Muscle of leg (tissue), 11 donors: Measurements from ENCODE around the gene IL17REL. TPM values are rescaled to one million over a fixed set of nuclear protein-coding genes. Genes with fewer than 3 reads are reported as not detected.

Experiments
- DNase-seq: peaks from one replicate; pipeline ENCODE4 v3.0.0; 2013
- H3K27ac ChIP-seq: one replicate; pipeline ENCODE4 v1.5.1; 2013; ENCODE audit warnings: mild to moderate bottlenecking, low read length, control low read depth
- H3K27me3 ChIP-seq: one replicate; pipeline ENCODE4 v1.6.1; 2013; ENCODE audit warnings: low read length; ENCODE audit not compliant: control insufficient read depth, insufficient read depth
- H3K36me3 ChIP-seq: one replicate; pipeline ENCODE4 v1.6.1; 2013; ENCODE audit warnings: low read length; ENCODE audit not compliant: control insufficient read depth, insufficient read depth
- H3K4me1 ChIP-seq: one replicate; pipeline ENCODE4 v1.6.1; 2013; ENCODE audit warnings: low read length; ENCODE audit not compliant: control insufficient read depth, insufficient read depth
- H3K4me3 ChIP-seq: one replicate; pipeline ENCODE4 v1.5.1; 2013; ENCODE audit warnings: low read length, control low read depth
- H3K9me3 ChIP-seq: replicated peaks from 2 replicates; pipeline ENCODE4 v1.6.1; 2013; ENCODE audit warnings: low read depth, low read length; ENCODE audit not compliant: control insufficient read depth
- WGBS: methylation state at CpG from one replicate; pipeline ENCODE4 v1.1.5; 2013; ENCODE audit warnings: missing lambda C conversion rate; ENCODE audit not compliant: insufficient coverage; 5-methylcytosine and 5-hydroxymethylcytosine counted together
- polyA plus RNA-seq, 8 donors: library from polyadenylated mRNA; unstranded; fragments of 120-200 nt; gene quantifications; one replicate each; pipeline versions ENCODE4 v1.2.1 to v1.2.3, GENCODE V29; 2013; ENCODE audit warnings: inconsistent platforms in 1 of 8, low replicate concordance in 1 of 8; ENCODE audit not compliant: insufficient read length in 8 of 8, insufficient read depth in 1 of 8
- total RNA-seq: library from RNA; stranded (reverse); fragments of 120-200 nt; gene quantifications from one replicate; pipeline ENCODE4 v1.2.4, GENCODE V29; 2013

Gene IL17REL
- total and polyA plus RNA-seq, 9 donors = 0.05 TPM; not detected in 8

DNA sequence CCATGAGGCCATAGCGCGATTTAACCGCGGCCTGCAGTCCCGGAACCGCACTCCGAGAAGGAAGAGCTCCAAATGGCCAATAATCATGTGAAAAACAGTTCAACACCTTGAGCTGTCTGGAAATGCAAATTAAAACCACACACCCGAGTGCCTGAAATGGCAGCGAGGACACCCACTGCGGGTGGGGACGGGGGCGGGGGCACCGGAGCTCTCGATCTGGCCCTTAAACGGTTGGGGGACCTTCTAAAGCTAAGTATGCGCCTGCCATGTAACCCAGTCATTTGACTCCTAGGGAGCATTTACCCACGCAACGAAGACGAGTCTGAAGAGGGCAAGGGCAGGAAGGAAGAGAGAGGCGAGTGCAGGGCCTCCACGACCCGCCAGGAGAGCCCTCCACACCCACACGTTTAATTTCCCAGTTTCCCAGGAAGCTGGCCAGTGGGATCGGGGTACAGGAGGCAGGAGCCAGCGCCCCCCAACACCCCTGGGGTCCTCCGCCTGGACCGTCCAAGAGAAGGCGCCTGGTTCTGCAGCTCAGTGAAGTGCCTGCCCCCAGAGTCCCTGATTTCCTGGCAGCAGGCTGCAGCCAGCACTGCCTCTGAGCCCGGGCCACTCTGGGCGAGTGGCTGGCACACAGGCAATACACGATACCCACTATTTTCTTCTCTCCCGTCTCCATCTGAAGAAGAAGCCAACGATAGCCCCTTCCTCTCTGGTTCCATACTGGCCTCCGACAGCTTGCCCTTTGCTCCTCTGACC is 43.8 kb upstream of the IL17REL start:
- peaks cover 9% of the 10 kb centered on the region for H3K9me3 ChIP-seq
- H3K27ac ChIP-seq = no peak overlapping the region
- peaks cover 45% of the 10 kb centered on the region for H3K27me3 ChIP-seq
- no peaks in the 10 kb centered on the region for H3K36me3 ChIP-seq
- no peak overlapping the region for H3K4me3 ChIP-seq
- WGBS = 72% methylated on average over 24 of the region's 34 CpGs
- DNase-seq = no peak
- H3K4me1 ChIP-seq = peaks cover 18% of the 10 kb centered on the region

DNA sequence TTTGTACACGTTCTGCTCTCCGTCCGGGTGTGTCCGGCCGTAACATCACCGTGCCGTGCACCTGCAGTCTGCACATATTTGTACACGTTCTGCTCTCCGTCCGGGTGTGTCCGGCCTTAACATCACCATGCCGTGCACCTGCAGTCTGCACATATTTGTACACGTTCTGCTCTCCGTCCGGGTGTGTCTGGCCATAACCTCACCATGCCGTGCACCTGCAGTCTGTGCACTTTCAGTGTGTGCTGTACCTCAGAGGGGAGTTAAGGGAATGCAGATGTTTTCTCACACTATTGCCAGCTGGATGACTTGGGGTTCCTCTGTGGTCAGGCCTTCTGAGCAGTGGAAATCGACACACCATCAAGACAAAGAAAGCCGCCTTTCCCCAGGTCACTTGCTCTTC is 41.3 kb upstream of the IL17REL start:
- no peak for DNase-seq
- Histone ChIP-seq H3K27me3 (peaks cover 22% of the 10 kb centered on the region), H3K36me3 (no peaks in the 10 kb centered on the region), H3K9me3 (peaks cover 9% of the 10 kb centered on the region), H3K27ac (no peak overlapping the region), H3K4me1 (peaks cover 7% of the 10 kb centered on the region), H3K4me3 (no peak overlapping the region)
- WGBS = 90% methylated on average over 13 of the region's 18 CpGs

DNA sequence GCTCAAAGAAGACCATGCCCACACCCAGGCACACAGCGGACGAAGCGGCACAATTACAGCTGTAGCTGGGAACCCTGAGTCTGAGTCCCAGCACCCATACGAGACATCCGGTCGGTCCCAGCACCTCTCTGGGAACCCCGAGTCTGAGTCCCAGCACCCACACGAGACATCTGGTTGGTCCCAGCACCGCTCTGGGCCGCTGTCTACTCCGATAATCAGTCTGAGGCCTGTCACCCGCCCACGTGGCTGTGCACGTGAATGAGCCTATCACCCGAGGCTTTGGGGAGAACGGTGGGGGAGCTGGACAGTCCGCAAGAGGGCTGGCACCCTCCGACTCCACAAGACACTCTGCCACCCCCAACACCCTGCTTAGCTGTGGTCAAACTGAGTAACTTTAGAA is 39.4 kb upstream of the IL17REL start:
- no peak for DNase-seq
- 91% methylated on average over 15 of the region's 18 CpGs for WGBS
- H3K4me3 ChIP-seq = no peak overlapping the region
- no peaks in the 10 kb centered on the region for H3K36me3 ChIP-seq
- peaks cover 7% of the 10 kb centered on the region for H3K27me3 ChIP-seq
- H3K4me1 ChIP-seq = peaks cover 10% of the 10 kb centered on the region
- no peak overlapping the region for H3K27ac ChIP-seq
- H3K9me3 ChIP-seq = peaks cover 9% of the 10 kb centered on the region

GRCh38 chr22:50049299-50050195 is 37.0 kb upstream of the IL17REL start:
- DNase-seq = no peak
- Histone ChIP-seq H3K27me3 (peaks cover 3% of the 10 kb centered on the region), H3K9me3 (peaks cover 9% of the 10 kb centered on the region), H3K36me3 (no peaks in the 10 kb centered on the region), H3K27ac (no peak overlapping the region), H3K4me3 (no peak overlapping the region), H3K4me1 (peaks cover 10% of the 10 kb centered on the region)
- WGBS = 76% methylated on average over 32 of the region's 36 CpGs

DNA sequence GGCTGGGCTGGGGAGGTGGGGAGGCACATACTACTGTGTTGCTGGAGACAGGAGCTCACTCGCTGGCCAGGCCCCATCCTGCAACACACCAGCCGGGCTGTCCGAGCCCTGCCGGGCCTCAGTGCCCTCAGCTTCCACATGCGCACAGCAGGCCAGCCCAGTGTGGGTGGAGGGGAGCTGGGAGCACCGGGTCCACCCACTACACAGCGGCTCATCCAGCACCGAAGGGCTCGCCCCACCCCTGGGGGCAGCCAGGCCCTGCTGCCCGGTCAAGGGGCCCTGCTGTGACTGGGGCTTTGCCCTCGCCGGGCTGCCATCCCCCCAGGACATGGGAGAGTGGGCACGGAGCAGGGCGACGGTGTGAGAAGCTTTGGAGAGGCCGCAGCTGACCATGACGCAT is 36.3 kb upstream of the IL17REL start:
- WGBS = 75% methylated on average over 15 of the region's 17 CpGs
- no peak for DNase-seq
- Histone ChIP-seq H3K9me3 (peaks cover 6% of the 10 kb centered on the region), H3K36me3 (no peaks in the 10 kb centered on the region), H3K27me3 (no peaks in the 10 kb centered on the region), H3K27ac (no peak overlapping the region), H3K4me3 (no peak overlapping the region), H3K4me1 (peaks cover 10% of the 10 kb centered on the region)

- peaks cover 10% of the 10 kb centered on the region for H3K4me1 ChIP-seq
- WGBS = 60% methylated on average over 3 of the region's 12 CpGs
- peak; percentile 63 for DNase-seq
- peaks cover 2% of the 10 kb centered on the region for H3K9me3 ChIP-seq
- H3K27ac ChIP-seq = peak overlapping the region; percentile 35
- H3K36me3 ChIP-seq = no peaks in the 10 kb centered on the region
- H3K4me3 ChIP-seq = no peak overlapping the region
- H3K27me3 ChIP-seq = no peaks in the 10 kb centered on the region
Observed at GRCh38 chr22:50048061-50048765, 35.6 kb upstream of the IL17REL start.

- H3K27ac ChIP-seq = no peak overlapping the region
- no peak overlapping the region for H3K4me3 ChIP-seq
- H3K9me3 ChIP-seq = no peaks in the 10 kb centered on the region
- no peaks in the 10 kb centered on the region for H3K27me3 ChIP-seq
- no peak for DNase-seq
- H3K36me3 ChIP-seq = no peaks in the 10 kb centered on the region
- peaks cover 10% of the 10 kb centered on the region for H3K4me1 ChIP-seq
- 83% methylated on average over 15 of the region's 16 CpGs for WGBS
Observed at GRCh38 chr22:50047346-50047745, 34.8 kb upstream of the IL17REL start.

DNA sequence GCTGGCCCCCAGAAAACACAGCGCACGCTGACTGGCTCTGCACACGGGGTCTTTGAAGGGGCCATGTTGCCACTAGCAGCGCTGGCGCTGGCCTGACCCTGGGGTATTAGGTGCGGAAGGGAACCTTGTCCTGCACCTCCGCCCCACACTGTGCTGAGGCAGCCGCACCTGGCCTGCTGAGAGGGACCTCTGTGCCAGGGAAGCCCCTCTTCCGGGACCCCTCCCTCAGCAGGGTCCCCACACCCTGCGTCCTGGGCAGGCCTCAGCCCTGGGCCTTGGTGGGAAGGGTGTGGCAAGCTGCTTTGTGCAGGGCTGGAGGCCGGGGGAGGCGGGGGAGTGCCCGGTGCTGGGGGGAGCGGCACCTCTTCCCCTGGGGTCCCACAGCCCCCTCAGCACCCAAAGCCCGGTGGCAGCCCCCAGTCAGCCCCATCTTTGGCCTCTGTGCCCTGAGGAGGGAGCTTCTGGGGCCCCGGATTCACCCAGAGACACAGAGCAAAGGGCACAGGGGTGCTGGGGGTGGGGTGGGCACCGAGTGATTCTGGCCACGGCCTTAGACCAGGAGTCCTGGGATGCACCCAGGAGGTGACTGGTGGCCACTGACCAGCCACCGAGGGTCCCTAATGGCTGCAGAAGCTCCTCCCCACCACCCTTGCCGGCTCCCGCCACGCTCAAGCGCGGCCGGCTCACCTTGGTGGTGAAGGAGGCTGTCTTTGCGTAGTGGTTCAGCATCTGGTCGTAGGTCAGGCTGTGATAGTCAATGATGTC is 34.1 kb upstream of the IL17REL start:
- DNase-seq = no peak
- 80% methylated on average over 12 of the region's 27 CpGs for WGBS
- Histone ChIP-seq H3K27ac (no peak overlapping the region), H3K9me3 (no peaks in the 10 kb centered on the region), H3K4me3 (no peak overlapping the region), H3K27me3 (no peaks in the 10 kb centered on the region), H3K36me3 (no peaks in the 10 kb centered on the region), H3K4me1 (peaks cover 10% of the 10 kb centered on the region)

DNA sequence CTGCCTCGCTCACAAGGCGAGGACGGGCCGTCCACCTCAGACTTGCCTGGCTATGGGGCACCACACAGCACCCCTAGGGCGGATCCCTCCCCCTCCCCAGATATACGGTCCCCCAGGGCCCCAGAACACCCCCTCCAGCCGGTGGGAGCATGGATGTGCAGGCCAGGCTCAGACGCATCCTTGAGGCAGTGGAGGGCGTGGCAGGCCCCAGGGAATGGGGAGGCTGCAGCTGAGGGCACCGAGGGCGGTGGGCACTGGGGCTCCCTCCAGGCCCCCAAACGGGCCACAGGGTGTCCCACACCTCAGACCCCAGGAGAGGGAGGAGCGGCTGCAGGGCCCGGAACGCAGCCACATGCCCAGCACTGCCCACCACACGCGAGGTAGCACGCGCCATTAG is 33.5 kb upstream of the IL17REL start:
- H3K9me3 ChIP-seq = no peaks in the 10 kb centered on the region
- no peak overlapping the region for H3K27ac ChIP-seq
- WGBS = 66% methylated on average over 14 of the region's 19 CpGs
- no peaks in the 10 kb centered on the region for H3K27me3 ChIP-seq
- H3K4me3 ChIP-seq = no peak overlapping the region
- no peak for DNase-seq
- H3K36me3 ChIP-seq = no peaks in the 10 kb centered on the region
- H3K4me1 ChIP-seq = peaks cover 10% of the 10 kb centered on the region
